Neutrophil (primary cell): Measurements from ENCODE around the gene RDH13.

Source experiments
- H3K27ac ChIP-seq: fragments of 200-600 bp; sonication (generic); 2 replicates; pipeline ENCODE4 v1.5.1; 2016; ENCODE audit warnings: mild to moderate bottlenecking, moderate library complexity
- H3K27me3 ChIP-seq: fragments of 200-600 bp; sonication (generic); 2 replicates; pipeline ENCODE4 v1.6.0; 2016; ENCODE audit warnings: mild to moderate bottlenecking
- H3K36me3 ChIP-seq: fragments of 200-600 bp; sonication (generic); 2 replicates; pipeline ENCODE4 v1.5.1; 2017
- H3K4me1 ChIP-seq, 2 experiments: fragments of 200-600 bp in 1 of 2; sonication (generic) in 1 of 2; 1 replicate in 1 of 2; 2 replicates in 1 of 2; pipeline versions ENCODE4 v1.5.1 to v1.6.1; 2013 to 2016; ENCODE audit warnings: low read depth in 1 of 2, low read length in 1 of 2, mild to moderate bottlenecking in 1 of 2, moderate library complexity in 1 of 2; ENCODE audit not compliant: control insufficient read depth in 1 of 2, insufficient read depth in 1 of 2
- H3K4me3 ChIP-seq, 2 experiments: fragments of 200-600 bp in 1 of 2; sonication (generic) in 1 of 2; 1 replicate in 1 of 2; 2 replicates in 1 of 2; pipeline ENCODE4 v1.5.1; 2013 to 2016; ENCODE audit warnings: low read depth in 1 of 2, low read length in 1 of 2, mild to moderate bottlenecking in 1 of 2, moderate library complexity in 1 of 2
- H3K9me3 ChIP-seq: fragments of 200-600 bp; sonication (generic); 2 replicates; pipeline ENCODE4 v1.5.1; 2016
- CTCF ChIP-seq: fragments of 200-600 bp; sonication (generic); IDR thresholded peaks from 2 replicates; pipeline ENCODE4 v1.5.1; 2016; ENCODE audit warnings: antibody characterized with exemption

The RDH13 gene

DNA sequence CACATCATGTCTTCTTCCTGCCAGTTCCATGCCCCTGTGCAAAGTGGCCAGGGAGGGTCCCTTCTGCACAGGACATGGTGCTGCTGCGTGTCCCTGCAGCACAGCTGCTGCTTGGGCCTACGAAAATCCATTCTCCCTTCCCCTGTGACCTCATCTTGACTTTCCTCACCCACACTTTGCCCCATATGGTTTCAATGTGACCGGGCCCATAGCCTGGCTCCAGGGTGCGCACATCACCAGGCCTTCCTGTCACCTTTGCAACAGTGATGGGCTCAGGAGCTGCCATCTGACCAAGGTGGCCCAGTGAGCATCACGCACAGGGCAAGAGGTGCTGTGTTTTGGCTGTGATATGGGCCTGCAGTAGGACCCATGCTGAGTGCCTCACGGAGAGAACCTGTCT lies 43.6 kb upstream of the RDH13 start:
- no peaks in the 10 kb centered on the region for H3K4me1 ChIP-seq
- H3K27ac ChIP-seq, result no peak overlapping the region
- peaks cover 65% of the 10 kb centered on the region for H3K36me3 ChIP-seq
- no peak for TF ChIP-seq CTCF
- no peaks in the 10 kb centered on the region for H3K9me3 ChIP-seq
- no peak overlapping the region for H3K4me3 ChIP-seq
- no peaks in the 10 kb centered on the region for H3K27me3 ChIP-seq

DNA sequence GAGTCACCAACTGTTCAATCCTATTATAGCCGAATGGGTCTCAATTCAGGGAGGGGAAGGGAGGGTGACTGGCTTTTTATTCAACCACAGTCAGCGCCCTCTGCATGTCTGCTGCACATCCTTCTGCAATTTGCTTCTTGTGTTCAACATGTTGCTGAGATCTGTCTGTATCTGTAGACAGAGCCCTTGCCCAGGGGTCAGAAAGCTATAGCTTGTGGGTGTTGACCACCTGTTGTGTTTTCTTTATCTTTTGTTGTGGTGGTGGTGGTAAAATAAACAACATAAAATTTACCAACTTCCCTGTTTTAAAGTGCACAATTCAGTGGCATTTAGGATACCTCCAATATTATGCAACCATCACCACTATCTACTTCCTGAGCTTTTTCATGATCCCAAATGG lies 42.3 kb upstream of the RDH13 start:
- Histone ChIP-seq H3K9me3 (no peaks in the 10 kb centered on the region), H3K27ac (no peak overlapping the region), H3K27me3 (no peaks in the 10 kb centered on the region), H3K36me3 (peaks cover 68% of the 10 kb centered on the region), H3K4me1 (no peaks in the 10 kb centered on the region), H3K4me3 (no peak overlapping the region)
- no peak for TF ChIP-seq CTCF

DNA sequence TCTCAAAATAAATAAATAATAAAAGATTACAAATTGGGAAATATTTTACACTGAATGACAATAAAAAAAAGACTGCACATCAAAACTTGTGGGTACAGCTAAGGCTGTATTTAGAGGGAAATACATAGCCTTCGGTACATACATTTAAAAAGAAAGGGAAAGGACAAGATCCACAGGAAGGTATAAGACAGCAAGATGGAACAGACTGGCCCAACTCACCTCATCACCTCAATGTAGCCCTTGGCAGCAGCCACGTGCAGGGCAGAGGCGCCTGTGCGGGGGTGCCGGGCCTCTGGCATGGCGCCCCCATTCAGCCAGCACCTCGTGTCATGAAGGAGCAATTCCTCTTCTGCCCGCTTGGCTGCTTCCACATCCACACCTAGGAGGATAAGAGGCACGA lies 40.2 kb upstream of the RDH13 start:
- Histone ChIP-seq H3K27ac (no peak overlapping the region), H3K4me3 (no peak overlapping the region), H3K4me1 (no peaks in the 10 kb centered on the region), H3K36me3 (peaks cover 70% of the 10 kb centered on the region), H3K9me3 (no peaks in the 10 kb centered on the region), H3K27me3 (no peaks in the 10 kb centered on the region)
- TF ChIP-seq CTCF, result no peak

GRCh38 chr19:55101261-55101660 lies 38.3 kb upstream of the RDH13 start:
- TF ChIP-seq CTCF, result no peak
- Histone ChIP-seq H3K4me1 (no peaks in the 10 kb centered on the region), H3K36me3 (peaks cover 73% of the 10 kb centered on the region), H3K27ac (no peak overlapping the region), H3K4me3 (no peak overlapping the region), H3K27me3 (no peaks in the 10 kb centered on the region), H3K9me3 (no peaks in the 10 kb centered on the region)

DNA sequence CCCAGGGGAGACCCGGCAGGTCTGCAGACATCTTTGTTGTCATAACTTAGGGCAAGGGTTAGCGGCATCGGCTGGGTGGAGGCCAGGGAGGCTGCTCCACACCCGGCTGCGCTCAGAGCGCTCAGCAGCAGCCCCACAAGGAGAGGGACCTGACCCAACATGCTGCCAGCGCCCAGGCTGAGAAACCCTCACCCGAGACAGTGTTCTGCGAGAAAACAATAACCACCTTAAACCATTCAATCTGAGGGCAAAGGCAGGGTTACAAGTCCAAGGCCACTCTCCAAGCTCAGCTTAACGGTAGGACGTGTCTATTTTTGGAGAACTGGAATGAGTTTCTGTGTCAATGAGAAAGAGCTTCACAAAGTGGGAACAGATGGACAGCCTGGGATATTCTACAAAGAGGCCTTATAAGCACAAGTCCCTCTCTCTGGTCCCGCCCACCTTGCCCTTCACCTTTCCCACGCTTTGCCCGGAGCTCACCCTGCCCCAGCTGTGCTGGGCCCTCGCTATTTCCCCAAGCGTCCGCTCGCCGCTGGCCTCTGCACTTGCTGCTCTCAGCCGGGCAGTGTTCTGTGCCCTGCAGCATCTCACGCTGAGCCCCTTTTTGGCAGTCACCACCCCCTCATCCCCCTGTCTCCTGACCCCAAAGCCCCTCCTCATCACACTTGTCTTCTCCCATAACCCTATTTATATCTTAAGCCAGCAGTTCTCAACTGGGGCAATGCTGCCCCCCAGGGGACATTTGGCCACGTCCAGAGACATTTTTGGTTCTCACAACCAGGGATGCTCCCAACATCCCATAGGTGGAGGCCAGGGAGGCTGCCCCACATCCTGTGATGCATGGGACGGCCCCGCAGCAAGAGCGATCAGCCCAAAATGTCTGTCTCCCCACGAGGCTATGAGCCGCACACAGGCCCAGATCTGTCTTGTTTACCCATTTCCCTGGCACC lies 36.9 kb upstream of the RDH13 start:
- Histone ChIP-seq H3K4me3 (no peak overlapping the region), H3K27me3 (no peaks in the 10 kb centered on the region), H3K9me3 (no peaks in the 10 kb centered on the region), H3K36me3 (peaks cover 83% of the 10 kb centered on the region), H3K4me1 (no peaks in the 10 kb centered on the region), H3K27ac (no peak overlapping the region)
- TF ChIP-seq CTCF, result no peak
